GM18502 (cell line): Measurements from ENCODE around the gene AZGP1.
"Not testable (repeated sequence)": the region's sequence is repeated elsewhere in the genome, so short reads cannot be mapped to it uniquely, and the experiment has no call there.

ENCODE experiments used
- ATAC-seq: cut with Tn5 transposase; IDR thresholded peaks from one replicate; pipeline ENCODE4 v1.9.1; 2021; ENCODE audit warnings: mild to moderate bottlenecking; ENCODE audit not compliant: unreplicated experiment, poor library complexity

AZGP1 gene

GRCh38 chr7:99954643-99955042 is 21.2 kb downstream of the AZGP1 start:
- not testable (repeated sequence) for ATAC-seq

- no peak for ATAC-seq
Measured at GRCh38 chr7:99953649-99954048, 22.2 kb downstream of the AZGP1 start.

- ATAC-seq, result not testable (repeated sequence)
Measured at GRCh38 chr7:99952649-99953048, 23.2 kb downstream of the AZGP1 start.

GRCh38 chr7:99950819-99951218 is 25.0 kb downstream of the AZGP1 start:
- not testable (repeated sequence) for ATAC-seq

GRCh38 chr7:99949645-99950228 is 26.1 kb downstream of the AZGP1 start:
- ATAC-seq, result no peak

GRCh38 chr7:99947608-99948007 is 28.2 kb downstream of the AZGP1 start:
- ATAC-seq, result no peak

- no peak for ATAC-seq
Measured at GRCh38 chr7:99944497-99945070, 31.2 kb downstream of the AZGP1 start.

GRCh38 chr7:99943641-99944496 is 32.0 kb downstream of the AZGP1 start:
- no peak for ATAC-seq

GRCh38 chr7:99938296-99938695 is 37.5 kb downstream of the AZGP1 start:
- no peak for ATAC-seq

GRCh38 chr7:99935009-99935408 is 40.8 kb downstream of the AZGP1 start:
- not testable (repeated sequence) for ATAC-seq

- ATAC-seq, result no peak
Measured at GRCh38 chr7:99930376-99930775, 45.5 kb downstream of the AZGP1 start.

- no peak for ATAC-seq
Measured at GRCh38 chr7:99929730-99930053, 46.1 kb downstream of the AZGP1 start.

- no peak for ATAC-seq
Measured at GRCh38 chr7:99928994-99929729, 46.7 kb downstream of the AZGP1 start, which contains the start of gene GJC3. TSS of gene GJC3 (minus strand) at chr7:99929620. CDS start at chr7:99929620, 0 bp downstream.

GRCh38 chr7:99928188-99928587 is 47.6 kb downstream of the AZGP1 start:
- ATAC-seq, result no peak

- ATAC-seq, result no peak
Measured at GRCh38 chr7:99927536-99927935, 48.3 kb downstream of the AZGP1 start.

- no peak for ATAC-seq
Measured at GRCh38 chr7:99926321-99926720, 49.5 kb downstream of the AZGP1 start.

- ATAC-seq, result no peak
Measured at GRCh38 chr7:99923200-99923599, 52.6 kb downstream of the AZGP1 start.

- no peak for ATAC-seq
Measured at GRCh38 chr7:99920149-99920548, 55.7 kb downstream of the AZGP1 start.

GRCh38 chr7:99919814-99920112 is 56.1 kb downstream of the AZGP1 start:
- no peak for ATAC-seq

GRCh38 chr7:99918959-99919813 is 56.6 kb downstream of the AZGP1 start, which contains the start of gene TRIM4:
TSS of gene TRIM4 (minus strand) at chr7:99919530. CDS start at chr7:99919401, 129 bp downstream.
- peak; percentile 95 for ATAC-seq
